Right hindlimb (tissue), 1 donor: ENCODE results near the gene NSUN2.
"Not testable (repeated sequence)": the region's sequence is repeated elsewhere in the genome, so short reads cannot be mapped to it uniquely, and the experiment has no call there.

ENCODE experiments used
- DNase-seq: peaks from one replicate; pipeline ENCODE4 v3.0.0-alpha.2; 2018

The NSUN2 gene

DNA sequence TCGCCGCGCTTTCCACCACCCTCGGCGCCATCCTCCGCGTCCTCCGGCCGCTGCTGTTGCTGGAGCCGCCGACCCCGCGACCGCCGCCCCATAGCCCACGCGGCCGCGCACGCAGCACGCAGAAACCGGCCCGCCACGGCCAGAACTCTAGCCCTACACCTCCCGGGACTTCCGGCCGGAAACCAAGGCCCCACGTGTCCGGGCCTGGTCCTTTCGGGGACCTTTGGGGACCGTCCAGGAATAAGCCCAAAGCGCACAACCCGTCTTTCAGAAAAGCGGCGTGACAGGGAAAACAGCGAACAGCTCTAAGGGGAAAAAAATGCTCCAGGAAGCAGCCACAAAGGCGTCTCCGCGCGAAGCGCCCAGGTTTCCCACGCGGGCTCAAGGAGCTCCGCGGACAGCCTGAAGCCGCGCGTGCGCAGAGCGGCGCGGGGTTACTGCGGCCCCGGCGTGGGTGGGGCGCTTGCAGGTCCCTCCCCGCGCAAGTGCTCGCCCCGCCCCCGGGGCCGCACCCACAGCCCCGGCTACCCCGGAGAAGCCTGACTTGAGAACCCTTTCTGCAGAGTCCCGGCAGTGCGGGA lies at the start of gene NSUN2, which contains the start of gene SRD5A1:
Gene NSUN2 (minus strand): TSS at position 157 of the 581 bp plus-strand sequence. CDS start 65 bp downstream, at position 92.
Gene SRD5A1 (plus strand): TSS at position 553 of the 581 bp plus-strand sequence. CDS start 137 bp downstream, outside the sequence.
- DNase-seq: peak; percentile 94

DNA sequence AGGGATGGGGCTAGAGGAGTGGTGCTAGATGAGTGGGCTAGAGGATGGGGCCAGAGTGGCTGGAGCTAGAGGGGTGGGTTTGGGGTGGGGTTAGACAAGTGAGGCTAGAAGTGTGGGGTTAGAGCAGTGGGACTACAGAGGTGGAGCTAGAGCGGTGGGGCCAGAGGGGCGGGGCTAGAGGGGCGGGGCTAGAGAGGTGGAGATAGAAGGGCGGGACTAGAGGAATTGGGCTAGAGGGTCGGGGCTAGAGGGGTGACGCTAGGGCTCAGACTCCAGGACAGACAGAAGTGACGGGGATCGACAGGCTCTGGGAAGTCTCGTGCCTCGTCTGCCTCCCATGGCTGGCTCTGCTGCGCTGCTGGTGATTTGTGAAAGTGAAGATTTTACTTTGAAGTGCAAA lies 49.4 kb upstream of the NSUN2 start:
- DNase-seq: no peak

DNA sequence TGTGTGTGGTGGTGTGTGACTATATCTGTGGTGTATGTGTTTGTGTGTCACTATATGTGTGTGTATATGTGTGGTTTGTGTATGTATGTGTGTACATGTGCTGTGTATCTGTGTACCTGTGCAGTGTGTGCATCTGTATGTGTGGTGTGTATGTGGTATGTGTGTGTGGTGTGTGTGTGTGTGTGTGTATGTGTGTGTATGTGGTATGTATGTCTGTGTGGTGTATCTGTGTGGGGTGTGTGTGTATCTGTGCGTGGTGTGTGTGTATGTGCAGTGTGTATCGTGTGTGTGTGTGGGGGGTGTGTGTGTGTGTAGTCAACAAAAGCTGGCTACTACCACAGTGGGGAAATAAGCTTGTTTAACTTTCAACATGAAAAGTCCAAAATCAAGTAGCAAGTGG lies 48.8 kb upstream of the NSUN2 start:
- DNase-seq: no peak

DNA sequence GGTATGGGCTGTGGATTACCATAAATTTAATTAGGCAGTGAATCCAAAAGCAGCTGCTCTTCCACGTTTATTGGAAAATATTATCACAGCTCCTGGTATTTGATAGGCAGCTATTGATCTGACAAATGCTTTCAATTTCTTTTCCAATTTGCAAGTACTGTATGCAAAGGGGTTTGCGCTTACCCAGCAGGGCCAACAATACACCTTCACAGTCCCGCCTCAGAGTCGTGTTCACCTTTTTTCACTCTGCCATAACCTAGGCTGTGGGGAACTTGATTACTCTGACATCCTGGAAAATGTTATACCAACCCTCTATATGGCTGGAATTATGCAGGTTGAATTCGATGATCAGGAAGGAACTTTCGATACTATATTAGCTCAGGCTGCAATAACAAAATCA lies 48.1 kb upstream of the NSUN2 start:
- DNase-seq: no peak

DNA sequence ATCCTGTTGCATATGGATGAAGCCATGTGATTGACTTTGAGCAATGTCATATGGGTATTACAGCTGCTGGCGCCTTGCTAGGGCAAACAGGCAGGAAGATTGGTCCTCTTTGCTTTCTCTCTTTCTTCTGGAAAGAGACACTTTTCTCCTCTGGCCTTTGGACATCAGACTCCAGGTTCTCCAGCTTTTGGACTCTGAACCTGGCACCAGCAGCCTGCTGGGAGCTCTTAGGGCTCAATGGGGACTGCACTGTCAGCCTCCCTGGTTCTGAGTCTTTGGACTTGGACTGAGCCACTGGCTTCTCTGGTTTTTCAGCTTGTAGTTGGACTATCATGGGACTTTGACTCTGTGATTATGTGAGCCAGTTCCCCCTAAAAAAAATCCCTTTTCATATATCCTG lies 45.5 kb upstream of the NSUN2 start:
- no peak for DNase-seq

DNA sequence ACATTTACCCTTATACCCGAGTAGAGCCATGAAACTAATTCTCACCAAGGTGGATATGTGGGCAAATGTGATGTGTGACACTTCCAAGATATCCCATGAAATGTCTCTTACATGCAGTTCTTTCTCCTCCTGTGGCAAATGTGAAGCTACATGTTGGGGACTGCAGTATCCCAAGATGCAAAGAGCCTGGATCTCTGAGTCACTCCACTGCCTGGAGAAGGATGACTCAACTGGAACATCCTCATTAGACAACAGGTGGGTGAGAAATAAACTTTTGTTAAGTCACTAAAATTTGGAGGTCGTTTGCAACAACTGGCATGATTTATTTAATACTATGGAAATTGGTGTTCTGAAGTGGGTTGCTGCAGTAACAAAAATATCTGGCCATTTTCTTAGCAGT lies 43.9 kb upstream of the NSUN2 start:
- no peak for DNase-seq

DNA sequence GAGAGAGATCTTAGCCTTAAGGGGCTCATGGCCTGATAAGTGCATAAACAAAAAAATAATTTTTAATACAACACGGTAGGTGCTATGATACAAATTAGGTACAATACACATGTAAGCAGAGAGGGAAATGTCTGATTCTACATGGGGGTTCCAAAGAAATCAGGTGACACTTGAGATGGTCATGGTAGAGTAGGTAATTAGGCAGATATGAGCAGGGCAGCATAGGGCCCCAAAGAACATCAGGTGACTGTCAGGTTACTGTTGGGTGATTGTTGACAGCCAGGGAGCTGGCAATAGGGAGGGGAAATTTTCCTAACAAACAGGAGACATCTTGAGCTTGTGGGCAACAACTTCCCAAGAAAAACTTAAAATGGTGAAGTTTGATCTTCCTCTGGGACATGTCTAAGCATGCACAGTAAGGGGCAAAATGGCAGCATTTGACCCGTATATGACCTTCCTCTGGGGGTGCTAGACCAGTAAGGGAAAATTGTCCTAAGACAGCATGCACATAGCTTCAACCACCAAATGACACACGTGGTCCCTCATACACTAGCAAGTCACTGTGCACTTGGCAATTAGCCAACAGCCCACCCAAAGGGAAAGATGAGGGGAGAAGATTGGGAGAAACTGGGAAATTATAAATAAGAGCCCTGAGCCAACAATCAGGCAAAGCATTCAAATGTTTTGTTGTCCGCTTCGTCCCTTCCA lies 43.1 kb upstream of the NSUN2 start:
- DNase-seq: no peak

DNA sequence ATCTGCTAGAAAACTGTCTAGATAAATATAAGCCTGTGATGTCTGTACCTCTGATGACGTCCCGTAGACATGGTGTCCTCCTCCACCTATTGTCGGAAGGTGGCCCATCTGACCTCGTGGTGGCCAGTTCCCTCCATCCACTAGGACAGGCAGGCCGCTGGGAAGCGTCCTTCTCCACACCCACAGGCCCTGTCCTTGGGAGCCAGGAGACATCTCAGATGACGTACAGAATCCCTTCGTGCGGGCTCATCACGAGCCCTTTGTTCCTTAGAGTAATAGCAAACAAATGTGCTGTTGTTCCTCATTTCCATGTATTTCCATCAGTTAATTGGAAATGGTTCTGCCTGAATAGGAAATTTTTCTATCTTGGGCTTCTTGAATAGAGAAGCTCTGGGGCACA lies 42.0 kb upstream of the NSUN2 start:
- no peak for DNase-seq

DNA sequence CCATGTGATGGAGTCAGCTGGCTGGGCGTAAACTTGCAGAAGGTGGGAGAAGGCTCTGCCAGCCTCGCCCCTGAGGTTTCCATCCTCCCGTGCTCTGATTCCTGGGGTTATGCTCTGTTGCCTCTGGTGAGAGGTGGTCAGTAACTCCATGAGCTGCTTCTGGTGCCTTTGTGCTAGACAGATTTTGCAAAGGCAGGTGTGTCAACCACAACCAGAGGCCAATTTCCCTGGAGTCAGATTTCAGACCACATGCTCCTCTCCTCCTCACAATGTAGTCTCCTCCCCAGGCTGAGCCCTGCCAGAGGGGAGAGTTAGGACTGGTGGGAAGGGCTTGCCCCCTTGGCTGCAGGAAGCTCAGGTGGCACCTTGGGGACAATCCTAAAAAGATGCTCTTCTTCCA lies 41.6 kb upstream of the NSUN2 start:
- no peak for DNase-seq

DNA sequence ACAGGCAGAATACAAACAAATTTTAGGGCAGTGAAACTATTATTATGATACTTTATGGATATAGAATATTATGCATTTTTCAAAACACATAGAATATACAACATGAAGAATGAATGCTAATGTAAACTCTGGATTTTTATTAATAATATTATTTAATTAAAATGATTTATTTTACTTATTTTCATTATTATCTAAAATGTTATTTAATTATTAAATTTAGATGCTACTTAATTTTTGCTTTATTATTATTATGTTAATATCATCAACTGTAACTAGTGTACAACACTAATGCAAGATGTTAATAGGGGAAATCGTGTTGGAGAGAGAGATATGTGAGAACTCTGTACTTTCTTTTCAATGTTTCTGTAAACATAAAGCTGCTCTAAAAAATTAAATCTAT lies 41.1 kb upstream of the NSUN2 start:
- no peak for DNase-seq

DNA sequence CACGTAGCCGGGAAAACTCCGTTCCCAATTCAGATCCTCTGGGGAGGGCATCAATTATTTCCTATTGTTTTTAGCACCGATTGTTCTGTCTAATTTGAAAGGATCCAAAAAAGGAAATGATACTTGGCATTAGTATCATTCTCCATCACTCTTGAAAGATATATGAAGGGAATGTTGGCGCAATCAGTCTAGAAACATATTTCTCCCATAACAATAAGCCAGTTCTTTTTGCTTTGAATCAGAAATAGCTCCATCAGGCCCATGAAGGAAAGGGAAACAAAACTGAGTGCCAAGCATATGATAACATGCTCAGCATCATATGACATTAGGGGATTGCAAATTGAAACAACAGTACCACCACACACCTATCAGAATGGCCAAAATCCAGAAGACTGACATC lies 40.2 kb upstream of the NSUN2 start:
- DNase-seq: no peak

DNA sequence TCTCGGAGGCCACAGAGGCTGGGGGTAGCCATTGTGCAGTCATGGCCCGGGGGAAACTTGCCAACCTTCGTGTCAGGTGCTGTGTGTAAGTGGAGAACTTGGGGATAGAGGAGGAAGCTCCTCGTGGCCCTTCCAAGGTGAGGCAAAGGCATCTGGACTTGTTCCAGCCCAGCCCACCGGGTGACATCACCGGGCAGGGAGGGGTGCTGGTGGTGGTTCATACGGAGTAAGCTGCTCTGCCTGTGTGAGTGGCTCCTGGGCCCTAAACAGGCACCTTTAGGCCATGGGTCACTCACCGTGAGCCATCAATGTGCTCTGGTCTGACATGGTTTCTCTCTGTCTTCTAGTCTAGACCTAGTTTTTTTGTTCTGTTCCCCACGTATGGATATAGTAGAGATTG lies 35.9 kb upstream of the NSUN2 start:
- DNase-seq: not testable (repeated sequence)

DNA sequence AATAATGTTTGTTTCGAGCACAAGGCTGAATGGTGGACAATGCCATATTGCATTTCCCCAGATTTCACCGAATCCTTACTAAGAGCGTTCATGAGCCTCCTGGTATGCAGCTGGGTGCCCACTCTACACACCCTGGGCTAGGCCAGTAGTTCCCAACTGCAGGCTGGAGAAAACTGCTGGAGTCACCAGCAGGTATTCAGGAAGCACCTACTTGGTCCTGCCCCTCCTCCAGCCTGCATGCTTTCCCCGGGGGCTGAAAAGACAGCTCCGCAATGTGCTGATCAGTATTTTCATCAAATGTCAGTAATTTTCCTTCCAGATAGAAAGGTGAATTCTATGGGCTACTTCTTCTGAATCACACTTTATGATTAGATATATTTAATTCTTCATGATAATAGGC lies 34.8 kb upstream of the NSUN2 start:
- no peak for DNase-seq

DNA sequence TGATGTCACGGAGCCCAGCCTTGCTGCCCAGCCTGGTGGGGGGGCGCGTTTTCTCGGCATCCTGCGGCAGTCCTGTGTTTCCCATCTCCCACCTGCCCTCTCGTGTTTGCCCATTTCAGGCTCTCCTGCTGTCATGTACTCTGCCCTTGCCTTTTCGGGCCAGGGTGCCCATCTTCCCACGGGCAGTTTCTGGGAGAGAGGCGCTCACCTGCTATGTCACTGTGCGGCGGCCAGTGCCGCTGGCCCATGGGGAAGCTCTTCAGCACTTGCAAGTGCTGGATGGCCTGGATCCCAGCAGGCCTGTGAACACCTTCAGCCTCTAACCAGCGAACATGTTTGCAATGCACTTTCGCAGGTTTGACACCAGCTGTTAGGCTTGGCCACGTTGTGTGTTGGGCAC lies 33.9 kb upstream of the NSUN2 start:
- DNase-seq: no peak

DNA sequence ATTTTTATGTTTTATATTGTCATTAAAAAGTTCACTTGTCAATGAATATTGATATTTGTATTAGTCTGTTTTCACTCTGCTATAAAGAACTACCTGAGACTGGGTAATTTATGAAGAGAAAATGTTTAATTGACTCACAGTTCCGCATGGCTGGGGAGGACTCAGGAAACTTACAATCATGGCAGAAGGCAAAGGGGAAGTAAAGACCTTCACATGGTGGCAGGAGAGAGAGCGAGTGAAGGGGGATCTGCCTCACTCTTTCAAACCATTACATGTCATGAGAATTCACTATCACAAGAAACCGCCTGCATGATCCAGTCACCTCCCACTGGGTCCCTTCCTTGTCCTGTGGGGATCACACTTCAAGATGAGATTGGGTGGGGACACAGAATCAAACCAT lies 27.8 kb upstream of the NSUN2 start:
- DNase-seq: no peak

DNA sequence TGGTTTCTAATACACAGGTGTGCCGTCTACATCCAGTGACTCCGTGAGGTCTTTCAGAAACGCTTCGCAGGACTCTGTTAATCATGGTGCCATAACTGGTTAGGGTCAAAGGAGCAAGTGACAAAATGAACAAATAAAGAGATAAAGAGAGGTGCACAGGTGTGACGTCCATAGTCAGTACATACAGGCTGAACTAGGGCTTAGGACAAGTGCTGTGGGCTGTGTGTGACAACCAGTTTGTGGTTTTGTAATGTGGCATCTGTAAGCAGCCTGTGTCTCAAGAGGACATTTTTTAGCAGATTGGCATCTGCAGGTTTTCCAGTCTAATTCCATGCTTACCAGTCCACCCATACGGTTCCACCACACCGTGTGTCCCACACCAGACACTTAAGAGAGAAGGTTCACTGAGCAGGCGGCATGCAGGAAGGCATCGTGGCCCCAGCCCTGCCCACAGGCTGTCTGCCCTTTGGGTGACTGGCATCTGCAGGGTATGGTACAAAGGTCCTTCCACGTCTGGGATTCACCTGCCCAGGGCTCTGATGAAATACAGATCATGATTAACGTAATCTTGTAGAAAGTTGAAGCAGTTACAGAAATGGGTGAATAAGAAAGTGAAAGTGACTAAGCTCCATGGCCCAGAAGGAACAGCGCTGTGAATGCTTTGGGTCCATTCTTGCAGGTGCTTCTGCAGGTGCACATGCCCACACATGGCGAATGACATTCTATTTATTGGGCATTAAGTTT lies 27.3 kb upstream of the NSUN2 start:
- no peak for DNase-seq

DNA sequence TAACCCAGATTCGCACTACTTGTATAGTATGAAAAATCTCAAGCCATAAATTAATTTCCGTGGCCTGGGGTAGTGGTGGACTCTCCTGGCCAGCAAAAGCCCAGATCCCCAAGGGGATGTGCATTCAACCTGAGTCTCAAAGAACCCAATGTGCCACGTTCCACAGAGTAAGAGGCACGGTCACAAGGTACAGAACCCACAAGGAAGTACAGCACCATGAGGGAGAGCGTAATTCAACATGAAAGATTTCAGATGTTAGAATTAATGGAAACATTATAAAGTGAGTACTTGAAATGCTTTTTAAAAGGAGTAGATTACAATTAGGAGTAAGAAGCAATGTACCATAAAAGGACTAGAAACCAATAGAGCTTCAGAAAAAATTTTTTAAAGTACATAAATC lies 23.8 kb upstream of the NSUN2 start:
- no peak for DNase-seq

DNA sequence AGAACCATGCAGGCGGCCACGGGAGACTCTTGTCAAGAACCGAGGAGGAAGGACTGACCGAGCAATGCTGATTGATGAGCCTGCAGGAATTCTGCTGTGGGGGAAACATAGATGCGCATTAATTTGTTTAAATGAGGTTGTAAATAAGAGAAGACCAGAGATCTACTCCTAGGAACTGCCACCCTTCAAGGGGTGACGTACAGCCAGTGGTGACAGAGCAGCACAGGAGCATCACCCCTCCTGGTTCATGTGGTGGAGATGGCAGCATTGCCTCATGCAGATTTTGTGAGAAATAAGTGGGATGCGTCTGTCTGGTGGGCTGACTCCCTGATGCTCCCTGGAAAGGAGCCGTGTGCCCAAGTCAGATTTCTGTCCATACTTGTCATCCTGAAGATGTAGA lies 22.6 kb upstream of the NSUN2 start:
- DNase-seq: no peak

DNA sequence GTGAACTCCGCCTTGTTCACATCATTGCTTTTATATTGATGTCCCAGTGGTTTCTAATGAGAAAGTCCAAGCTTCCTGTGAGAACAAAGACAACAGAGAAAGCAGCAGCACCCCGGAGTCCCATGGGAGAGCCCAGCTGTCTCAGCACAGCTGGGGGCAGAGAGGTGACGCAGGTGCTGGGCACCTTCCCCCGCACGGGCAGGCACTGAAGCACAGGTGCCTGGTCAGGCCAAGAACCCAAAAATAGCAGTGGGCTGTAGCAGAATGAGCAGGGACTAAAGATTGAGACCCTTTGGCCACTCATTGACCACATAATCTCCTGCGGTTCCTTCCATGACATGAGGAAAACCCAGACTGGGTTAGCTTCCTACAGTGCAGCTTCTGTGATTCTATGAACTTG lies 19.2 kb upstream of the NSUN2 start:
- no peak for DNase-seq

DNA sequence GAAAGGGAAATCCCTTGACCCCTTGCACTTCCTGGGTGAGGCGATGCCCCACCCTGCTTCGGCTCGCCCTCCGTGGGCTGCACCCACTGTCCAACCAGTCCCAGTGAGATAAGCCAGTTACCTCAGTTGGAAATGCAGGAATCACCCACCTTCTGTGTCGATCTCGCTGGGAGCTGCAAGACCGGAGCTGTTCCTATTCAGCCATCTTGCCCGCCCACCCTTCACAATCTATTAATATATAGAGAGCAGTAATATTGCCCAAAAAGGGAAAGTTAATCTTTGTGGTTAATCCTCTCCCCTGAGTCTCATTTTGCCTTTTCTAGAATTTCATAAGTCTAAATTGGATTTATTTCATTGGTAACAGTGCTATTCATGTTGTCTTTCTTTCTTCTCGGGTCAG lies 16.8 kb upstream of the NSUN2 start:
- no peak for DNase-seq

DNA sequence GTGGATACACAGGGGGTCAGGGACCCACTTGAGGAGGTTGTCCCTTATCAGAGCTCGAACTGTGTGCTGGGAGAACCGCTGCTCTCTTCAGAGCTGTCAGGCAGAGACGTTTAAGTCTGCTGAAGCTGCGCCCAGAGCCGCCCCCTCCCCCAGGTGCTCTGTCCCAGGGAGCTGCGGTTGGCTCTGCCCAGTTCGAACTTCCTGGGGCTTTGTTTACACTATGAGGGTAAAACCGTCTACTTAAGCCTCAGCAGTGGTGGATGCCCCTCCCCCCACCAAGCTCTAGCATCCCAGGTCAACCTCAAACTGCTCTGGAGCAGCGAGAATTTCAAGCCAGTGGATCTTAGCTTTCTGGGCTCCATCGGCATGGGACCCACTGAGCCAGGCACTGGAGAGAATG lies 16.3 kb upstream of the NSUN2 start:
- DNase-seq: no peak

DNA sequence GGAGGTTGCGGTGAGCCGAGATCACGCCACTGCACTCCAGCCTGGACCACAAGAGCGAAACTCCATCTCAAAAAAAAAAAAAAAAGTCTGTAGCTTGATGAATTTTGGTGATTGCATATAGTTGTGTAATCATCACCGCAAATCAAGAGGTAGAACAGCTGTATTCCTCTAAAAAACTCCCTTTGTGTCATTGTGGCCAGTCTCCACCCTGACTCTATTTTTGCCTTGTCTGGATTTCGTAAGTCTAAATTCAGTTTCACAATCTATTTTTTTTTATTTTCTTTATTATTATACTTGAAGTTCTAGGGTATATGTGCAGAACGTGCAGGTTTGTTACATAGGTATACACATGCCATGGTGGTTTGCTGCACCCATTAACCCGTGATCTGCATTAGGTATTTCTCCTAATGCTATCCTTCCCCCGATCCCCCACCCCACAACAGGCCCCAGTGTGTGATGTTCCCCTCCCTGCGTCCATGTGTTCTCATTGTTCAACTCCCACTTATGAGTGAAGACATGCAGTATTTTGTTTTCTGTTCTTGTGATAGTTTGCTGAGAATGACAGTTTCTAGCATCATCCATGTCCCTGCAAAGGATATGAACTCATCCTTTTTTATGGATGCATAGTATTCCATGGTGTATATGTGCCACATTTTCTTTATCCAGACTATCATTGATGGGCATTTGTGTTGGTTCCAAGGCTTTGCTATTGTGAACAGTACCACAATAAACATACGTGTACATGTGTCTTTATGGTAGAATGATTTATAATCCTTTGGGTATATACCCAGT lies 12.9 kb upstream of the NSUN2 start:
- DNase-seq: not testable (repeated sequence)

DNA sequence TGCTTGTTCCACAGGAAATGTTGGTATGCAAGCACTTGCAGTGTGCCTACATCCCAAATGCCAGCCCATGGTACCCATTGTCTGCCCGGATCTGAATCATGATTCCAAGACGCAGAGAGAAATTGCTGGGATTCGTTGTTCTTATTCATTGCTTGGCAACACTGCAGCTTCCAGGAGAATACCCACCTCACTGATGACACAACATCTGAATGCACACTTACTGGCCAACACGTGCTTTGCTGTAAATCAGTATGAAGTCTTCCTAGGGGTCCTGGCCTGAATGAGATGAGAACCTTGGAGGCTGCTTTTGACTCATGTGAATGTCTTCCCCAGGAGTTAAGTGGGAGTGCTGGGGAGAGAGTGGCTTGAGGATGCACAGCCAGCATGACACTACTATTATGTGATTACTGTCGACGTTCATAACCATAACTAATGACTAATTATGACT lies 12.0 kb upstream of the NSUN2 start:
- no peak for DNase-seq
